Measurements from ENCODE around the gene AP3B1. TPM values are rescaled to one million over a fixed set of nuclear protein-coding genes. Genes with fewer than 3 reads are reported as not detected.

Gene AP3B1
- total and polyA plus RNA-seq, 2 experiments from 2014 or later, result 32.1 to 46.3 TPM

DNA sequence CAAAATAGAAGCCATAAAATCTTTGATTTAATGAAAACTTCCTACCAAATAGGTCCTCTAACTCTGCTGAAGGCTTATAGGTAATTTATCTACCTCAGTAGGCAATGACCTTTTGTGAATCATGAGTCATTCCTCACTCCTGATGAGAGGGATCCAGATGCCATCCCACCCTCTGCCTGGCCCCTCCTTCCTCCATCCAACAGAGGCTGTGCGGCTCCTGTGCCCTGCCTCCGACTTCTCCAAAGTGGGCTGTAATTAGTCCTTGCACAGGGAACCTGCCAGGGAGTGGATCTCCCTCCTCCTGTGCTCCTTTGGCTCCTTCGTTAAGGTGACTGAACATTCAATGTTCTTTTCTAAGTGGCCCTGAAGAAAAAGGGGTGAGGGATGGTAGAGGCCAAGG, 304.5 kb downstream of the AP3B1 start (continued):
- TF ChIP-seq, protein P1, sequence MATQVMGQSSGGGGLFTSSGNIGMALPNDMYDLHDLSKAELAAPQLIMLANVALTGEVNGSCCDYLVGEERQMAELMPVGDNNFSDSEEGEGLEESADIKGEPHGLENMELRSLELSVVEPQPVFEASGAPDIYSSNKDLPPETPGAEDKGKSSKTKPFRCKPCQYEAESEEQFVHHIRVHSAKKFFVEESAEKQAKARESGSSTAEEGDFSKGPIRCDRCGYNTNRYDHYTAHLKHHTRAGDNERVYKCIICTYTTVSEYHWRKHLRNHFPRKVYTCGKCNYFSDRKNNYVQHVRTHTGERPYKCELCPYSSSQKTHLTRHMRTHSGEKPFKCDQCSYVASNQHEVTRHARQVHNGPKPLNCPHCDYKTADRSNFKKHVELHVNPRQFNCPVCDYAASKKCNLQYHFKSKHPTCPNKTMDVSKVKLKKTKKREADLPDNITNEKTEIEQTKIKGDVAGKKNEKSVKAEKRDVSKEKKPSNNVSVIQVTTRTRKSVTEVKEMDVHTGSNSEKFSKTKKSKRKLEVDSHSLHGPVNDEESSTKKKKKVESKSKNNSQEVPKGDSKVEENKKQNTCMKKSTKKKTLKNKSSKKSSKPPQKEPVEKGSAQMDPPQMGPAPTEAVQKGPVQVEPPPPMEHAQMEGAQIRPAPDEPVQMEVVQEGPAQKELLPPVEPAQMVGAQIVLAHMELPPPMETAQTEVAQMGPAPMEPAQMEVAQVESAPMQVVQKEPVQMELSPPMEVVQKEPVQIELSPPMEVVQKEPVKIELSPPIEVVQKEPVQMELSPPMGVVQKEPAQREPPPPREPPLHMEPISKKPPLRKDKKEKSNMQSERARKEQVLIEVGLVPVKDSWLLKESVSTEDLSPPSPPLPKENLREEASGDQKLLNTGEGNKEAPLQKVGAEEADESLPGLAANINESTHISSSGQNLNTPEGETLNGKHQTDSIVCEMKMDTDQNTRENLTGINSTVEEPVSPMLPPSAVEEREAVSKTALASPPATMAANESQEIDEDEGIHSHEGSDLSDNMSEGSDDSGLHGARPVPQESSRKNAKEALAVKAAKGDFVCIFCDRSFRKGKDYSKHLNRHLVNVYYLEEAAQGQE (IDR thresholded peaks at IDR 0.05; ENCODE audit: unreplicated experiment), result no peak
- TF ChIP-seq ZNF331 (CRISPR knock-in tag; IDR thresholded peaks at IDR 0.05; ENCODE audit: low read depth) (no peak), JUNB (IDR thresholded peaks at IDR 0.05; ENCODE audit: unreplicated experiment) (no peak)
- TF ChIP-seq, protein P2, sequence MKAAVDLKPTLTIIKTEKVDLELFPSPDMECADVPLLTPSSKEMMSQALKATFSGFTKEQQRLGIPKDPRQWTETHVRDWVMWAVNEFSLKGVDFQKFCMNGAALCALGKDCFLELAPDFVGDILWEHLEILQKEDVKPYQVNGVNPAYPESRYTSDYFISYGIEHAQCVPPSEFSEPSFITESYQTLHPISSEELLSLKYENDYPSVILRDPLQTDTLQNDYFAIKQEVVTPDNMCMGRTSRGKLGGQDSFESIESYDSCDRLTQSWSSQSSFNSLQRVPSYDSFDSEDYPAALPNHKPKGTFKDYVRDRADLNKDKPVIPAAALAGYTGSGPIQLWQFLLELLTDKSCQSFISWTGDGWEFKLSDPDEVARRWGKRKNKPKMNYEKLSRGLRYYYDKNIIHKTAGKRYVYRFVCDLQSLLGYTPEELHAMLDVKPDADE (IDR thresholded peaks at IDR 0.05), result no peak
- TF ChIP-seq, protein P3, sequence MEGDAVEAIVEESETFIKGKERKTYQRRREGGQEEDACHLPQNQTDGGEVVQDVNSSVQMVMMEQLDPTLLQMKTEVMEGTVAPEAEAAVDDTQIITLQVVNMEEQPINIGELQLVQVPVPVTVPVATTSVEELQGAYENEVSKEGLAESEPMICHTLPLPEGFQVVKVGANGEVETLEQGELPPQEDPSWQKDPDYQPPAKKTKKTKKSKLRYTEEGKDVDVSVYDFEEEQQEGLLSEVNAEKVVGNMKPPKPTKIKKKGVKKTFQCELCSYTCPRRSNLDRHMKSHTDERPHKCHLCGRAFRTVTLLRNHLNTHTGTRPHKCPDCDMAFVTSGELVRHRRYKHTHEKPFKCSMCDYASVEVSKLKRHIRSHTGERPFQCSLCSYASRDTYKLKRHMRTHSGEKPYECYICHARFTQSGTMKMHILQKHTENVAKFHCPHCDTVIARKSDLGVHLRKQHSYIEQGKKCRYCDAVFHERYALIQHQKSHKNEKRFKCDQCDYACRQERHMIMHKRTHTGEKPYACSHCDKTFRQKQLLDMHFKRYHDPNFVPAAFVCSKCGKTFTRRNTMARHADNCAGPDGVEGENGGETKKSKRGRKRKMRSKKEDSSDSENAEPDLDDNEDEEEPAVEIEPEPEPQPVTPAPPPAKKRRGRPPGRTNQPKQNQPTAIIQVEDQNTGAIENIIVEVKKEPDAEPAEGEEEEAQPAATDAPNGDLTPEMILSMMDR (conservative IDR thresholded peaks at IDR 0.05; ENCODE audit: low read depth in 2 of 2), result no peak

DNA sequence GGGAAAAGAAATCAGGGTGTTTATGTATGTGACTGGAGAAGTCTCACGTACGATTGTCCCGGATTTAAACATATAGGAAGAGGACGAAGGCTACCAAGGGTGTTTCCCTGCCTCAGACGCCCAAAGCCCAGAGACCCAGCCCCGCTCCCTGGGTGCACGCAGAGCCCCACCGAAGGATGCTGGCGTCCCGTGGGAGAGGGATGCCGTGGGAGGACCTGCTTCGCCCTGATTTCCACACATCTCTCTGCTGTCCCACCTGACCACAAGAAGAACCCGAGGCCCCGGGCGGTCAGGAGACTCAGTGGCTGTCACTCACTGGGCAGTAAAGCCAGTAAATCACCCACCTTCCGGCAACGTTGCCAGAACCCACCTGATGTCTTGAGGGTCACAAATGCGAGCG, 306.5 kb downstream of the AP3B1 start:
- Mint-ChIP-seq H3K4me1 (peaks cover 64% of the 10 kb centered on the region), H3K27me3 (ENCODE audit: insufficient read depth, low read depth, poor library complexity) (peaks cover 38% of the 10 kb centered on the region), H3K4me3 (no peak overlapping the region), H3K9me3 (no peaks in the 10 kb centered on the region), H3K27ac (no peak overlapping the region), H3K36me3 (ENCODE audit: low read depth) (no peaks in the 10 kb centered on the region)
- H3K4me2 ChIP-seq, result no peak overlapping the region
- no peak overlapping the region for H3K4me3 ChIP-seq
- H4K20me1 ChIP-seq (replicated peaks; ENCODE audit: insufficient read depth), result peaks cover 8% of the 10 kb centered on the region; the same call in 1 of the 2 replicates
- H2AFZ ChIP-seq, result no peak overlapping the region
- H3K9me2 ChIP-seq (ENCODE audit: insufficient read depth), result no peaks in the 10 kb centered on the region
- ATAC-seq, result no peak
- H3F3A ChIP-seq (replicated peaks; ENCODE audit: low read depth), result no peaks in the 10 kb centered on the region
- H3K36me3 ChIP-seq (ENCODE audit: insufficient read depth), result no peaks in the 10 kb centered on the region
- peaks cover 20% of the 10 kb centered on the region for H3K27me3 ChIP-seq (ENCODE audit: insufficient read depth)
- no peak overlapping the region for H3K27ac ChIP-seq (ENCODE audit: low read depth)
- no peaks in the 10 kb centered on the region for H3K79me2 ChIP-seq (replicated peaks; ENCODE audit: insufficient read depth)
- no peak for DNase-seq (ENCODE audit: low spot score)
- H3K4me1 ChIP-seq (ENCODE audit: insufficient read depth), result peaks cover 47% of the 10 kb centered on the region
- TF ChIP-seq STAT1 (IDR thresholded peaks at IDR 0.05; ENCODE audit: unreplicated experiment) (no peak), CREB1 (CRISPR knock-in tag; IDR thresholded peaks at IDR 0.05; ENCODE audit: low read depth) (no peak), JUNB (IDR thresholded peaks at IDR 0.05; ENCODE audit: unreplicated experiment) (no peak), POLR2AphosphoS5 (IDR thresholded peaks at IDR 0.05; ENCODE audit: low read depth) (no peak)
- TF ChIP-seq, protein P3 (conservative IDR thresholded peaks at IDR 0.05; ENCODE audit: low read depth in 2 of 2), result no peak
- TF ChIP-seq, protein P2 (IDR thresholded peaks at IDR 0.05), result no peak
- TF ChIP-seq, protein P1 (IDR thresholded peaks at IDR 0.05; ENCODE audit: unreplicated experiment), result no peak

All from GM23338 (cell line).